HG02571 (cell line): ENCODE results near the gene MSX1.

ENCODE experiments used
- ATAC-seq: cut with Tn5 transposase; IDR thresholded peaks from one replicate; pipeline ENCODE4 v1.9.1; 2021; ENCODE audit warnings: mild to moderate bottlenecking, moderate library complexity; ENCODE audit not compliant: unreplicated experiment

The MSX1 gene

DNA sequence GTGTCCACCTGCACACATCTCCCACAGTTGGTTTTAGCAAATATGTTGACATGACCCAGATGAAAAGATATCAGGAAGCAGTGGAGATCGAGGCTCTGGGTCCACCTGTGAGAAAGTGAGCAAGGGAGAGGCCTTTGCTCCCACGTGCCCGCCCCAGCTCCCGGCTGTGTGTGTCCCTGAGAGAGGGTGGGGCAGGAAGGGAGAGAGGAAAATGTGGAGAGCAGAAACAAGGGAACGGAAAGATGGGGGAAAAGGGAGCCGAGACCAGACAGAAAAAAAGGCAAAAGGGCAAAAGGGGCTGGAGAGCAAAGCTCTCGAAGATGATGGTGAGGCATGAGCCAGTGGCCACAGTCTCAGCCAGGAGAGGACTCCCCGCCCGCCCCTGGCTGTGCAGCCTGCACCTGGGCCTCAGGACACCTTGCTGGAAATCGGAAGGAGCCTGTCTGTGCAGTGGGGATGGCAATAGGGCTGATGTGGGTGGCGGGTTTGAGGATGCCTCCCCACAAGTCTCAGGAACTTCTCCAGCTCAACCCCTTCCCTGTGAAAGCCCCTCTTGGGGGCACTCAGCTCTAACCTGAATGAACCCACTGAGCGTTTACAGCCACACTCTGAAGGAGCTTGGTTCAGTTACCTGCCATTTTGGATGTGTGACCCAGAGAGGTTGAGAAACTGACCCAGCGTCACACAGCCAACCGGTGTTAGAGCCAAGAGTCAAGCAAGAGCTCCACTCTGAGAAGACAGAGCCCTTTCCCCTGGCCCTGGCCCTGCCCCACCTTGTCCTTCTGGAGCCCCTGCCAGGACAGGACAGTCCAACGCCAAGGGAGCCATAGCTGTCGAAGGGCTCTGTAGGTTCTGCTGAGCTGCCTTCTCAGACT, 20.3 kb upstream of the MSX1 start:
- ATAC-seq, result no peak

GRCh38 chr4:4840351-4840750, 19.1 kb upstream of the MSX1 start:
- no peak for ATAC-seq

DNA sequence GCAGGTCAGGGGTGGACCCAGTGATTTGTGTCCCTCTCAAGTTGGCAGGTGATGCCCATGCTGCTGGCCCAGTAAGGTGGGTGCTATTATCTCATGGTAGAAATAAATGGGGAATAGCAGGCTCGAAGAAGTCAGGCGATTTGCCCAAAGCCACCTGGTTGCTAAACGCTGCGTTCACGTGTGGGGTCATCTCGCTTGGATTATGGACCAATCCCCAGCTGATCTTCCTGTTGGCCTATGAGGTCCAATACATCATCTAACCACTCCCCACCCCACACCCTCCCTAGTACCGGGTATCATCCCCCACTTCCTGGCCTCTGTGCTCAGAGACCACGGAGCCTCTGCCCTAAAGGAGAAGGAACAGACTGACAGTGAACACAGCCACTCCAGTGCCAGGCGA, 18.3 kb upstream of the MSX1 start:
- no peak for ATAC-seq

GRCh38 chr4:4842476-4843441, 16.7 kb upstream of the MSX1 start:
- no peak for ATAC-seq

- ATAC-seq, result no peak
Measured at GRCh38 chr4:4843635-4844291, 15.7 kb upstream of the MSX1 start.

- no peak for ATAC-seq
Measured at GRCh38 chr4:4845027-4845426, 14.4 kb upstream of the MSX1 start.

GRCh38 chr4:4847011-4847410, 12.5 kb upstream of the MSX1 start:
- ATAC-seq, result no peak

DNA sequence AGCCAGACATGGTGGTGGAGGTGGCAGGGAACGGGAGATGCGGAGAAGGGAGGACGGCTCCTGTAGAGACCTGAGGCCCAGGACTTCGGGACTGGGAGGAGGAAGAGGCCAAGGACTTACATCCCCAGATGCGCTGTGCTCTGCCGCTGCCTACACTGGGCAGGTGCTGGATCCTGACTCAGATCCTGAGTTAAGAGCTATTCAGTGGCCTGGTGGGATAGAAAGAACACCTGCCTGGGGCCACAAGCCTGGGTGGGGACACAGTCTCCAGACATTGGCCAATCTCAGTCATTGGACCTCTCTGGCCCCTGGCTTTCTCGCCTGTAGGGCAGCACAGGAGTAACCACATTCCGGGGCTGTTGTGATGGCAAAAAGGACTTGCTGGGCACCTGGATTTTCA, 10.9 kb upstream of the MSX1 start:
- no peak for ATAC-seq

- ATAC-seq, result no peak
Measured at GRCh38 chr4:4849106-4849505, 10.4 kb upstream of the MSX1 start.

- ATAC-seq, result no peak
Measured at GRCh38 chr4:4849524-4850193, 9.8 kb upstream of the MSX1 start.

- no peak for ATAC-seq
Measured at GRCh38 chr4:4851081-4851480, 8.4 kb upstream of the MSX1 start.

DNA sequence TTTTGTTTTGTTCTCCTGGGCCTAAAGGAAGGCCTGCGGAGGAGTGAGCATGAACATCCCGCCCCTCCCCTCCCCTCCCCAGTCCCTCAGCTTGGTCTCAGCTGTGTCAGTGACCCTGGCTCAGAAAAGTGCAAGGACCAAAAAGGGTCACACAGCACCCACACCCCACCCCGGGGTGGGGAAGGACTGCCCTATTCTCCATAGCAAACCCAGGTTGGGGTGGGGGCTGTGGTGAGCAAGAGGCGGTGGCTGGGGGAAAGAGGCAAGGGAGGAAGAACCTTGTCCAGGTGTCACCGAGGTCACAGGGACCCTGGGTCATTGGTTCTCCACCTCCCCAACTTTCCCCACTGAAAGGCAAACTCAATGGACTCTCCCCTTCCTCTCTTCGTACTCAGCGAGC, 7.6 kb upstream of the MSX1 start:
- no peak for ATAC-seq

DNA sequence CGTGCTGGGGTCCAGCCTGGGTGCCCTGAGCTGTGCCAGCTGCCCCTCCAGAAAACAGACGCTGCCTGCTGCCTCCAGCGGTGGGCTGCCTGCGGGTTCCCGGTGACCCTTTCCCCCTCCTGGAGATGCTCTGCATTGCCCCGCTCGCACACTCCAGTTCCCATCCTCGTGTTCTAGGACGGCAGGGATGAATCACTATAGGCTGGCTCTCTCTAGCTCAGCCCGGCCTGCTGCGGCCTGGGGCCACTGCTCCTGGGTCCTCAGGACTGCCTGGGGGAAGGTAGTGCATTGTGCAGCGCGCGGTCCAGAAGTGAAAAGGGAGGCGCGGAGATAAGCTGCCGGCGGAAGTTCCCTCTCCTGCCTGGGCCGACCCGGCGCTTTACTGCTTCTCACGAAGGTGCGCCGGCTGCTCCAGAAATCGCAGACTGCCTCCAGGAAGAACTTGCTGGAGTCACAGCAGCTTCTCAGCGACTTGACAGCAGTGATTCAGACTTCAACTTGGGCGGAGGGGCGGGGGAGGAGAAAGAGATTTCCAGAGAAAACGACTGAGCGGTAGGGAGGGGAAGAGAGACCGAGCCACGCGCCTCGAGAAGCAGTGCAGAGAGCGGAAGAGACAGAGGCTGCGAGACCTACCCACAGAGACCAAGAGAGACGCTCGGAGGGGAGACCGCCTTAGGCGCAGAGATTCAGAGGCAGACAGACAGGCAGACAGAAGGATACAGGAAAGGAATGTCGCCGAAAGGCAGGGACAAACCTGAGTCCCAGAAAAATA, 6.7 kb upstream of the MSX1 start:
- no peak for ATAC-seq

DNA sequence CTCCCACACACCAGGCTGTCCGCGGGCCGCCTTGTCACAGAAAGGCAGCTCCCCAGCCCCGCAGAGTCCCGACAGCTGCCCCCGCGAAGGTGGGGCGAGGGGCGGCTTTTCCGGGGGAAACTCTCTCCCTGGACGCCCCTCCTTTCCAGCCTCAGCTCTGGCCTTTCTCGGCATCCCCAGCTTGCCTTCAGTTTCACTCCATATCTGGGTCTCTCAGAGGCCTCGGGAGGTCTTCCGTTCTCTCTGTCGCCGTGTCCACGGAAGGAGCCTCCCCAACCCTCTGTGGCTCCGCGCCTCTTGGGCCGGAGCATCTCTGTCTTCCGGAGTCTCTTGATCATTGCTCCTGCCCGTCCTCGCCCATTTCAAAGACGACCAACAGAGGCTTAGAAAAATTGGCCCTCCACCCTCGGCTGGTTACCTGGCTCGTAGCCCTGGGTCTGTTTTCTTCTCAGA, 6.1 kb upstream of the MSX1 start:
- ATAC-seq, result no peak

- no peak for ATAC-seq
Measured at GRCh38 chr4:4853921-4854648, 5.4 kb upstream of the MSX1 start.

- ATAC-seq, result no peak
Measured at GRCh38 chr4:4854649-4855295, 4.7 kb upstream of the MSX1 start.

DNA sequence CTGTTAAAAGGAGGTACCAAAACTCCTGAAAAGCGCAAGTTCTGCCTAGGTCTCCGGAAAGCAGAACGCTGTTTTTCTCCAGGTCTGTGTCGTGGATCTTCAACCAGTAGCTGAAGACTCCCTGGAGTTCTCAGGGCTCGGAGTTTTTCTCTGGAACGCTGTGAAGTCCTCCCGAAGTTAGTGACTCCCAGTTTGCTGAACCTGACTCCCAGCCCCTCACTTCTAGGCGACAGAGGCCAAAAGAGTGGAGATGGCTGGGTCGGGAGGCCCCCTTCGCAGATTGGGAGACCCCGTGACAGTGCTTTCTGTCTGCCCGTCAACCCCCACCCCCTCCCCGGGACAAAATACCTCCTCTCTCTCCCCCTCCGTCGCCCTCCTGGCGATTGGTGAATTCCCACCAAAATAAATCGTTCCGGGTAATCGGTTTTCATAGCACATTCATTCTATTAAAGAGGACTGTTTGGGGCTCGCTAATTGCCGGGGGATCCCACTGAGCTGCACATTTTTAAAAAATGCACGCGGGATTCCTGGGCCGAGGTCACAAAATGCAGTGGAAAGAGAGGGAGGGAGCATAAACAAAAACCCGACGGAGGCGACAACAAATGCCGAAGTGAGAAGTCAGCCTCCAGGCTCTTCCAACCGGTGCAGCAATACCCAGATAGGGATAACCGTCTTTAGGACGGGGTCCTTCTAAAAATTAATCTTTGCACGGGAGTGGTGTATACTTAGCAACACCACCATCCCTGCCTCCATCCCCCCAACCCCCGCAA, 4.0 kb upstream of the MSX1 start:
- ATAC-seq, result no peak
